Measurements from ENCODE around the gene NFAM1.

NFAM1 gene

DNA sequence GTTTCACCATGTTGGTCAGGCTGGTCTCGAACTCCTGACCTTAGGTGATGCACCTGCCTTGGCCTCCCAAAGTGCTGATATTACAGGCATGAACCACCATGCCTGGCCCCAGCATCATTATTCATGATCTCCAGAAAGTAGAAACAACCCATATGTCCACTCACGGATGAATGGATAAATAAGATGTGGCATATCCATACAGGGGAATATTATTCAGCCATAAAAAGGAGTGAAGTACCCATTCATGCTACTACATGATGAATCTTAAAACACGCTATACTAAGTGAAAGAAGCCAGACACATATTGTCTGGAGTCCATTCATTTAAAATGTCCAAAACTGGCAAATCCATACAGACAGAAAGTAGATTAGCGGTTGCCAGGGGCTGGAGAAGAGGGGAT is 81.8 kb downstream of the NFAM1 start:
- Histone ChIP-seq H3K9me2 (replicated peaks; ENCODE audit: control insufficient read depth, low read length) (no peaks in the 10 kb centered on the region), H3K79me2 (ENCODE audit: control insufficient read depth, low read length) (no peaks in the 10 kb centered on the region), H3K4me2 (ENCODE audit: low read length) (no peak overlapping the region), H3F3A (ENCODE audit: control insufficient read depth, insufficient read depth) (no peaks in the 10 kb centered on the region), H3K4me1 (ENCODE audit: control insufficient read depth, low read length) (peaks cover 2% of the 10 kb centered on the region), H3K27me3 (ENCODE audit: control insufficient read depth, low read length) (peaks cover 15% of the 10 kb centered on the region), H3K9me3 (ENCODE audit: control insufficient read depth, insufficient read depth, low read length) (no peaks in the 10 kb centered on the region), H4K20me1 (ENCODE audit: control insufficient read depth, insufficient read depth, low read depth, low read length) (no peaks in the 10 kb centered on the region), H3K36me3 (ENCODE audit: control insufficient read depth, low read length) (no peaks in the 10 kb centered on the region), H3K27ac (ENCODE audit: low read depth, low read length) (no peak overlapping the region), H3K4me3 (ENCODE audit: low read length) (no peak overlapping the region)
- no peak for TF ChIP-seq EZH2phosphoT487 (IDR thresholded peaks at IDR 0.05; ENCODE audit: borderline replicate concordance, low read length)
- TF ChIP-seq, protein P1, sequence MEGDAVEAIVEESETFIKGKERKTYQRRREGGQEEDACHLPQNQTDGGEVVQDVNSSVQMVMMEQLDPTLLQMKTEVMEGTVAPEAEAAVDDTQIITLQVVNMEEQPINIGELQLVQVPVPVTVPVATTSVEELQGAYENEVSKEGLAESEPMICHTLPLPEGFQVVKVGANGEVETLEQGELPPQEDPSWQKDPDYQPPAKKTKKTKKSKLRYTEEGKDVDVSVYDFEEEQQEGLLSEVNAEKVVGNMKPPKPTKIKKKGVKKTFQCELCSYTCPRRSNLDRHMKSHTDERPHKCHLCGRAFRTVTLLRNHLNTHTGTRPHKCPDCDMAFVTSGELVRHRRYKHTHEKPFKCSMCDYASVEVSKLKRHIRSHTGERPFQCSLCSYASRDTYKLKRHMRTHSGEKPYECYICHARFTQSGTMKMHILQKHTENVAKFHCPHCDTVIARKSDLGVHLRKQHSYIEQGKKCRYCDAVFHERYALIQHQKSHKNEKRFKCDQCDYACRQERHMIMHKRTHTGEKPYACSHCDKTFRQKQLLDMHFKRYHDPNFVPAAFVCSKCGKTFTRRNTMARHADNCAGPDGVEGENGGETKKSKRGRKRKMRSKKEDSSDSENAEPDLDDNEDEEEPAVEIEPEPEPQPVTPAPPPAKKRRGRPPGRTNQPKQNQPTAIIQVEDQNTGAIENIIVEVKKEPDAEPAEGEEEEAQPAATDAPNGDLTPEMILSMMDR (IDR thresholded peaks at IDR 0.05; ENCODE audit: low read depth, low read length, poor library complexity, severe bottlenecking), result no peak

GRCh38 chr22:42347281-42347824 is 84.8 kb downstream of the NFAM1 start:
- no peak for TF ChIP-seq EZH2phosphoT487 (IDR thresholded peaks at IDR 0.05; ENCODE audit: borderline replicate concordance, low read length)
- TF ChIP-seq, protein P1 (IDR thresholded peaks at IDR 0.05; ENCODE audit: low read depth, low read length, poor library complexity, severe bottlenecking), result no peak
- no peak overlapping the region for H3K4me3 ChIP-seq (ENCODE audit: low read length)
- no peak overlapping the region for H3K4me2 ChIP-seq (ENCODE audit: low read length)
- H3K4me1 ChIP-seq (ENCODE audit: control insufficient read depth, low read length), result no peaks in the 10 kb centered on the region
- H3K27me3 ChIP-seq (ENCODE audit: control insufficient read depth, low read length), result peaks cover 31% of the 10 kb centered on the region
- H3K79me2 ChIP-seq (ENCODE audit: control insufficient read depth, low read length), result no peaks in the 10 kb centered on the region
- H4K20me1 ChIP-seq (ENCODE audit: control insufficient read depth, insufficient read depth, low read depth, low read length), result no peaks in the 10 kb centered on the region
- H3K36me3 ChIP-seq (ENCODE audit: control insufficient read depth, low read length), result no peaks in the 10 kb centered on the region
- no peaks in the 10 kb centered on the region for H3K9me2 ChIP-seq (replicated peaks; ENCODE audit: control insufficient read depth, low read length)
- no peak overlapping the region for H3K27ac ChIP-seq (ENCODE audit: low read depth, low read length)
- H3F3A ChIP-seq (ENCODE audit: control insufficient read depth, insufficient read depth), result no peaks in the 10 kb centered on the region
- H3K9me3 ChIP-seq (ENCODE audit: control insufficient read depth, insufficient read depth, low read length), result no peaks in the 10 kb centered on the region

GRCh38 chr22:42346722-42347121 is 85.5 kb downstream of the NFAM1 start:
- H3K79me2 ChIP-seq (ENCODE audit: control insufficient read depth, low read length), result no peaks in the 10 kb centered on the region
- no peak overlapping the region for H3K27ac ChIP-seq (ENCODE audit: low read depth, low read length)
- H3K9me2 ChIP-seq (replicated peaks; ENCODE audit: control insufficient read depth, low read length), result no peaks in the 10 kb centered on the region
- no peaks in the 10 kb centered on the region for H3K4me1 ChIP-seq (ENCODE audit: control insufficient read depth, low read length)
- no peaks in the 10 kb centered on the region for H4K20me1 ChIP-seq (ENCODE audit: control insufficient read depth, insufficient read depth, low read depth, low read length)
- H3K36me3 ChIP-seq (ENCODE audit: control insufficient read depth, low read length), result no peaks in the 10 kb centered on the region
- no peak overlapping the region for H3K4me2 ChIP-seq (ENCODE audit: low read length)
- peaks cover 31% of the 10 kb centered on the region for H3K27me3 ChIP-seq (ENCODE audit: control insufficient read depth, low read length)
- no peaks in the 10 kb centered on the region for H3K9me3 ChIP-seq (ENCODE audit: control insufficient read depth, insufficient read depth, low read length)
- TF ChIP-seq, protein P1 (IDR thresholded peaks at IDR 0.05; ENCODE audit: low read depth, low read length, poor library complexity, severe bottlenecking), result no peak
- no peak for TF ChIP-seq EZH2phosphoT487 (IDR thresholded peaks at IDR 0.05; ENCODE audit: borderline replicate concordance, low read length)
- no peaks in the 10 kb centered on the region for H3F3A ChIP-seq (ENCODE audit: control insufficient read depth, insufficient read depth)
- H3K4me3 ChIP-seq (ENCODE audit: low read length), result no peak overlapping the region

Measured in DOHH2 (cell line).